ENCODE results near the gene TOP2B. TPM values are rescaled to one million over a fixed set of nuclear protein-coding genes. Genes with fewer than 3 reads are reported as not detected.

Gene TOP2B
- total RNA-seq, 1 donor from 2014 or later = 169 TPM

DNA sequence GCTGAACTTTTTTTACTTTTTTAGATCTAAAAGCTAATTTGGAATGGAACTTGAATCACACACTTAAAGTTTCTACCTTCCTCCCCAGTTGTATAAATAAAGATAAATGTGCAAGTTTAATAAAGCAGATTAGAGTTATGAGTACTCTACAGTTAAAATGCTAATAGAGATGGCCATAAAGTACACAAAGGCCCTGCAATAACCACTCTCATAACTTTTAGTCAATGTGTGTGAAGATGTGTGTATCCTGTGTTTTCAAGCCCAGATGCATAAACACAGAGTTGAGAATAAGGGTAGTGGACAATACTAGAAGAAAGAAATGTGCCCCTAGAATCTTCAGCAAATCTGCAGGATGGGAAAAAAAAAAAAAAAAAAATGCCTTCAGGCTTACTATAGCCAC lies 45.3 kb downstream of the TOP2B start:
- DNase-seq = no peak

- DNase-seq = no peak
These were observed 46.7 kb downstream of the TOP2B start for GRCh38 chr3:25618028-25618427.

DNA sequence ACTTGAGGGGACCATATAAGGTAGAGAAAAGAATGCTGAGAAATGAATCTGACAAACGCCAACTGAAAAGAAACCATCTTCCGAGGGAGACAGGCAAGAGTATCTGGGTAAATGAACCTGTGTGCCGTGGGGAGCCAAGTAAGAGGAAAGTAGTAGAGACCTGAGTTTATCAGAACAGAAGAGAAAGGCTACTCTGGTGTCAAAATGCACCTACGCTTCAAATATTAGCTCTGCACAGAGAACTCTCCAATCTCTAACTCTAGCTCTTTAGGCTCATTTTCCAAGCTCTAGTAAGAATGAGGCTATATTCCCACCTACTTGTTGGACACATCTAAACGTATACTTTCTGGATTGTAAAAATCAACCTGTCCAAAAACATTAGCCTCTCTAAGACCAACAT lies 53.5 kb downstream of the TOP2B start:
- DNase-seq = no peak

DNA sequence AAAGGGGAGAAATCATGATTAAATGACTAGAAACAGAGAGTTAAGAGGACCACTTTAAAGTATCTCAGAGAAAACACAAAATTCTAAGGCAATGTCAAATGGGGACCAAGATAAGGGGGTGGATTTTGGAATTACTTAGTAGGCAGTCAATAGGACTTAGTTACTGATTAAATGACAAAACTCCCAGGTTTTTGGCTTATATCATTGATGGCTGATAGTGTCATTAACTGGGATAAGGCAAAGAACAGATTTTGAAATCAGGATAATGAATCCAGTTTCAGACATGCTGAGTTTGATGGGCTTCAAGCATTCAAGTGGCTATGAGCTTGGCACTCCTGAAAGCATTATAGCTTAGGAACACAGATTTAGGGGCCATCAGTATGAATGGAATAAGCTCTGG lies 53.9 kb downstream of the TOP2B start:
- no peak for DNase-seq

DNA sequence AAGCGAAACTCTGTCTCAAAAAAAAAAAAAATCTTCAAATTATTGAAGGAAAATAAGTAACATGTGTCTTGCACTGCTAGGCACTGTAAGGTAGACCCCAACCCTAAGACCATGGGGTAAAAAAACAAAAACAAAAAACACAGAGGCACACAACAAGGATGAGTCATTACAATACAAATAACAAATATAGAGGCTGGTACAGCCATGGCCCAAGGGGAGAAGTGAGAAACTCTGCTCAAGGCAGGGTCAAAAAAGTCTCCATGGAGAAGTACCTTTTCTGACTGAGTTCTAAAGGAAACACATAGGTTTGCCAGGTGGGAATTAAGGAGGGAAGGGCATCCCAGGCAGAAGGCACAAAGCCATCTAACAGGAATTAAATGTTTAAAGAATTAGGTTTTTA lies 54.5 kb downstream of the TOP2B start:
- no peak for DNase-seq

GRCh38 chr3:25604107-25604805 lies 60.5 kb downstream of the TOP2B start:
- no peak for DNase-seq

- peak; percentile 14 for DNase-seq
These were observed 61.0 kb downstream of the TOP2B start for GRCh38 chr3:25603703-25604102.

GRCh38 chr3:25597535-25598101 lies 67.1 kb downstream of the TOP2B start:
- peak; percentile 21 for DNase-seq

- peak; percentile 81 for DNase-seq
These were observed 70.7 kb downstream of the TOP2B start for GRCh38 chr3:25594007-25594502.

DNA sequence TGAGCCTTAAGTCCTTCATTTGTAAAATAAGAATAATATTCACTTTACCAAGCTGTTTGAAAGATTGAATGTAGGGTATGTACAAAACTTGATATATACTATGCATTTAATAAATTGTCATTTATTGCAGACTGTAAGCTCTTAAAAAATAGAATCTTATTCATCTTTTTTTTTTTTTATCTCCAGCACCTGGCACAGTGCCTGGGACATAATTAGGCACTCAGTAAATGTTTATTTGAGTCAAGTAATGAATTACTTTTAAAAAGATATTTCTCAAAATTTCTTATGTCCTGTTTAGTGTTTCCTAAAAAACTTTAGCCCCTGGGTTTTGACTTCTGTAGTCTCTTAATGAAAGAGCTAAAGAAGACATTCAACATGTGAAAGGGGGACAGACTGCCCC lies 71.7 kb downstream of the TOP2B start:
- no peak for DNase-seq

DNA sequence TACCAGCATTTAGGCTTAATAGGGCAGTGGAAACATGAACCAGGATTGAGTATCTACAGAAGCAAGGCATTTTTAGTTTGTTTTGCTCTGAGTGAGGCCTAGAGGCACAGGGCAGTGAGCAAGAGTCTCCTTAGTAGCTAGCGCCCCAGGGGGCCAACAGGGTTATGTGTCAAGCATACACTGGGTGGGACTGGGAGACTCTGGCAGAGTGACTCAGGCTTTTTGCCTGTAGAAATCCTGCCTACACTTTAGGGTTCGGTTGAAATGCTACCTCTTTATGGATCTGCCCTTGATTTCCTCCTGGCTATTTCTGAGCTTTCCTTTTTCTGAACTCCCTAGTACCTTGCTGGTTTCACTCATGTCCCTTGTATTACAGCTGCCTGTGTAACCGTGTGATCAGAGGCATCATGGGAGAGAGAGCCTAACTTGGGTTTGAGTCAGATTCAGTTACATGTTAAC lies 72.2 kb downstream of the TOP2B start:
- DNase-seq = peak; percentile 31

DNA sequence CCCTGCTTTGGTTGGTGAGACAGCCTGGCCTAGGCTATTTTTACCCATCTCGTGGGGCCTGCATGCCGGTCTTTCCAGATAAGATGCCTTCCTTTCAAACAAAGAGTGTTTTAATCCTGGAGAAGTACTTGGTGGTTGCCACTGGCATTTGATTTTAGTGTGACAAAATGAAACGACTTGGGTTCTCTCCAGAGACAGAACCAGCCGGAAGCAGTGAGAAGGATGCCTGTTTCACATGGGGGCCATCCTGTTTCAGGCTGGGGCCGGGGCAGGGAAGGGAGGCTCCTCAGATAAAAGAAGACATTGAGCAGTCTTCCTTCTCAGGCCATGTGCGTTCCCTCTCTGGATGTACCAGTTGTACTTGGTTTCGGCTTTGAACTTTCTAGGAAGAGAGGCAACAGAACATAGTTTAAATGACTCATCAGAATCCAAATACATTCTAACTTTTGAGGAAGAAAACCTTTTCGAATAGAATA lies 74.9 kb downstream of the TOP2B start:
- peak; percentile 15 for DNase-seq

GRCh38 chr3:25589104-25589782 lies 75.5 kb downstream of the TOP2B start:
- no peak for DNase-seq

- no peak for DNase-seq
These were observed 76.1 kb downstream of the TOP2B start for GRCh38 chr3:25588441-25589103.

DNA sequence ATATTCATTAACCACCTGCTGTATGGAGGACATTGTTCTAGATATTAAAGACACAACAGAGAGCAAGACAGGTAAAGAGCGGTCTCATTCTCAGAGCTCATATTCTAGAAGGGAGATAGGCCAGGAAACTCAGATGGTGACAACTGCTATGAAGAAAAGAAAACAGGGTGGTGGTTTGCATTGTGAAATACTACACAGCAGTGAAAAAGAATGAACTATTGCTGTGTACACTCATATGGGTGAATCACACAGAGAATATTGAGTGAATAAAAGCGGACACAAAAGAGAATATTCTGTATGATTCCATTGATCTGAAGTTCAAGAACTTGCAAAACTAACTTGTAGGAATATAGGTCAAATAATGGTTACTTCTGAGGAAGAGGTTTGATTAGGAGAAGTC lies 76.7 kb downstream of the TOP2B start:
- no peak for DNase-seq

DNA sequence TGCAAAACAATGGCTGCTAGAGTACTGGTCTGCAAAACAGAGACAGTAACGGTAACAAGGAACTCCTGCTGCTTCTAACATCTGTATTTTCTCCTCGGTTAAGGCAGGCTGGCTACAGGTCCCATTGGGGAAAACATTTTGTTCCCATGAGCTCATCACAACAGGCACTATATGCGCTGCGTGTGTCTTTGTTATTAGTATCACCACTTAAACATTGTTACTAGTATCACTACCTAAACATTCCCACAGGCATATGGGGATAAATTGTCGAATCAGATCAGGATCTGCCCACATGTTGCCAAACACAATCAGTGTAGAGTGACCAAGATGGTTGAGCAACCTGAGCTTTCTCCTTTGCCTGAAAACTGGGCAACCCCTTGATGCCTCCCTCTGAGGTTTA lies 77.2 kb downstream of the TOP2B start:
- no peak for DNase-seq

GRCh38 chr3:25587094-25587493 lies 77.6 kb downstream of the TOP2B start:
- DNase-seq = peak; percentile 40

GRCh38 chr3:25586553-25586952 lies 78.2 kb downstream of the TOP2B start:
- DNase-seq = no peak

- DNase-seq = no peak
These were observed 78.6 kb downstream of the TOP2B start for GRCh38 chr3:25586167-25586505.

DNA sequence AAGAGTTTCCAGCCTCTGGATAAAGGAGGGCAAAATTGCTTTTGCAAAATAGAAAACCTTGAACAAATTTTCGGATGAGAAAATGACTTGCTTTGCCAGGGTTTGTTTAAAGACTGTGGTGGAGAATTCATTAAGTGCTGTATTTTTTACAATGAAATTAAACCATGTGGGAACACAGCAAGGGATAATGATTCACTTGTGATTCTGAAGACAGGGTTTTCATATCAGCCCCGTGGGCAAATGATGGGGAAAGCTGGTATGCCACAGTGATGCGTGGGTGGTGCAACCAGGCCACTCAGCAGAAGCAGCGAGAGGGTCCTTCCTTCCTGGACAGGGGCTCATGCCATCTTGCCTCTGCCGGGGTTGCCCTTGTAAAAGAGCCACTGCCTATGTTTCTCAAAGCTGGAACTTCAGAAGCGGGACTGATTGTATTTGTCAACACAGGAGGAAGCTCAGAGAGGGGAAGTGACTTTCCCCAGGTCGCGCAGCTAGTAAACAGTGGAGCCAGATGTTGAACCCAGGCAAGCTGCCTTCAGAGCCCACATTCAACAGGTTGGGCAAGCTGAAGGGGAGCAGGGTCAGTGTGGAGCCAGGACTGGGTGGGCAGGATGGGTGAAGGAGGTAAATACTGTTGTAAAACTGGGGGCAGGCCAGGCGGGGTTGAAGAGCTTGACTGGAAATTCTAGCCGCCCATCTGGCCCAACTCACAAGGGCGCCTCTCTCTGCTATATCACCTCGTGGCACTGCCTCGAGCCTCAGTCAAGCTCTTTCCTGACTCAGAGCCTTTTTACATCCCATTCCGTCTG lies 79.1 kb downstream of the TOP2B start:
- no peak for DNase-seq

- no peak for DNase-seq
These were observed 80.5 kb downstream of the TOP2B start for GRCh38 chr3:25584011-25584789.

All from tongue (tissue), 2 donors.